Measurements from ENCODE around the gene CRYGD. TPM values are rescaled to one million over a fixed set of nuclear protein-coding genes. Genes with fewer than 3 reads are reported as not detected.

Gene CRYGD
- total RNA-seq, 1 donor from 2014 or later = not detected

DNA sequence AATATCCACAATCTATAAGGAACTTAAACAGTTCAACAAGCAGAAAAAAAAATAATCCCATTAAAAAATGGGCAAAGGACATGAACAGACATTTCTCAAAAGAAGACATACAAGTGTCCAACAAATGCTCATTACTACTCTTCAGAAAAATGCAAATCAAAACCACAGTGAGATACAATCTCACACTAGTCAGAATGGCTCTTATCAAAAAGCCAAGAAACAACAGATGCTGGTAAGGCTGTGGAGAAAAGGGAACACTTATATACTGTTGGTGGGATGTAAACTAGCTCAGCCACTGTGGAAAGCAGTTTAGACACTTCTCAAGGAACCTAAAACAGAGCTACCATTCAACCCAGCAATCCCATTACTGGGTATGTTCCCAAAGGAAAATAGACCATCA lies 28.8 kb upstream of the CRYGD start:
- Mint-ChIP-seq H3K36me3 (ENCODE audit: low read depth, unreplicated experiment) (peaks cover 5% of the 10 kb centered on the region), H3K27ac (ENCODE audit: unreplicated experiment) (no peak overlapping the region), H3K27me3 (ENCODE audit: unreplicated experiment) (no peaks in the 10 kb centered on the region), H3K4me3 (ENCODE audit: unreplicated experiment) (no peak overlapping the region), H3K9me3 (ENCODE audit: unreplicated experiment) (no peaks in the 10 kb centered on the region), H3K4me1 (ENCODE audit: unreplicated experiment) (peaks cover 3% of the 10 kb centered on the region)
- TF ChIP-seq, protein P1, sequence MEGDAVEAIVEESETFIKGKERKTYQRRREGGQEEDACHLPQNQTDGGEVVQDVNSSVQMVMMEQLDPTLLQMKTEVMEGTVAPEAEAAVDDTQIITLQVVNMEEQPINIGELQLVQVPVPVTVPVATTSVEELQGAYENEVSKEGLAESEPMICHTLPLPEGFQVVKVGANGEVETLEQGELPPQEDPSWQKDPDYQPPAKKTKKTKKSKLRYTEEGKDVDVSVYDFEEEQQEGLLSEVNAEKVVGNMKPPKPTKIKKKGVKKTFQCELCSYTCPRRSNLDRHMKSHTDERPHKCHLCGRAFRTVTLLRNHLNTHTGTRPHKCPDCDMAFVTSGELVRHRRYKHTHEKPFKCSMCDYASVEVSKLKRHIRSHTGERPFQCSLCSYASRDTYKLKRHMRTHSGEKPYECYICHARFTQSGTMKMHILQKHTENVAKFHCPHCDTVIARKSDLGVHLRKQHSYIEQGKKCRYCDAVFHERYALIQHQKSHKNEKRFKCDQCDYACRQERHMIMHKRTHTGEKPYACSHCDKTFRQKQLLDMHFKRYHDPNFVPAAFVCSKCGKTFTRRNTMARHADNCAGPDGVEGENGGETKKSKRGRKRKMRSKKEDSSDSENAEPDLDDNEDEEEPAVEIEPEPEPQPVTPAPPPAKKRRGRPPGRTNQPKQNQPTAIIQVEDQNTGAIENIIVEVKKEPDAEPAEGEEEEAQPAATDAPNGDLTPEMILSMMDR (IDR thresholded peaks at IDR 0.05; ENCODE audit: unreplicated experiment) = no peak
- no peak for DNase-seq (ENCODE audit: low spot score)

GRCh38 chr2:208150956-208151355 lies 26.6 kb upstream of the CRYGD start:
- H3K27me3 Mint-ChIP-seq (ENCODE audit: unreplicated experiment) = peaks cover 5% of the 10 kb centered on the region
- no peaks in the 10 kb centered on the region for H3K9me3 Mint-ChIP-seq (ENCODE audit: unreplicated experiment)
- TF ChIP-seq, protein P1 (IDR thresholded peaks at IDR 0.05; ENCODE audit: unreplicated experiment) = no peak
- DNase-seq (ENCODE audit: low spot score) = no peak
- peaks cover 5% of the 10 kb centered on the region for H3K36me3 Mint-ChIP-seq (ENCODE audit: low read depth, unreplicated experiment)
- no peak overlapping the region for H3K4me3 Mint-ChIP-seq (ENCODE audit: unreplicated experiment)
- H3K4me1 Mint-ChIP-seq (ENCODE audit: unreplicated experiment) = peaks cover 7% of the 10 kb centered on the region
- no peak overlapping the region for H3K27ac Mint-ChIP-seq (ENCODE audit: unreplicated experiment)

DNA sequence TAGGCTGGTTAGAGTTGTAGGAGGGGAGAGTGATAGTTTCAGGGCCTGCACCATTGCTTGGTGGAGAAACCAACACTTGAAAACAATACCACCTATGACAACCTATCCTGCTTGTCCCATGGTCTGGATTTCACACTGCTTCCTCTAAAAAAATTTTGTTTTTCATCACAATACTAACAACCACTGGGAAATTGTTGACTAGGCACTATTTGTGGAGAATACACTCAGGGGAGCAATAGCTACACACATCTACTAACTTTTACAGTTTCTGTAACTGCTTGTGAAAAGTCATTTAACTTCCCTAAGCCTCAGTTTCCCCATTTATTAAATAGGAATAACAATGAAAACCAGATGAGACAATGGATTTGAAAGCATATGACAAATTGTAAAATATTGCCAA lies 25.8 kb upstream of the CRYGD start:
- Mint-ChIP-seq H3K9me3 (ENCODE audit: unreplicated experiment) (no peaks in the 10 kb centered on the region), H3K27me3 (ENCODE audit: unreplicated experiment) (peaks cover 5% of the 10 kb centered on the region)
- TF ChIP-seq, protein P1 (IDR thresholded peaks at IDR 0.05; ENCODE audit: unreplicated experiment) = no peak

DNA sequence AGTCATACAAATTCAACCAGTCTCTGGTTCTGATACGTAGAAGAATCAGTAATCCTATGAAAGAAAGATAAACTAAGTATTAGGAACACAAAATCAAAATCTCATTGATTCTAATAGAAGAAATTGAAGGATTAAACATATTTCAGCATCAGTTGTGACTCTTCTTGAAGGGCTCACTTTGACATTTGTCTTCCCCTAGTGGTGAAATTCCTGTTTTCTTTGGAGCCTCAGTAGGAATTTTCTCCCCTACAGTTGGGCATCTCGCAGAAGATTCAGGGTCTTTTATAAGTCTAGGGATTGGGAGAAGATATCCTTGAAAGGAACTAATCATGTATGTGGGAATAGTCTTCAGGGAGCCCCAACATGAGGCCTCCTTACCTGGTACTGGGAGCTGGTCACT lies 24.5 kb upstream of the CRYGD start:
- Mint-ChIP-seq H3K27me3 (ENCODE audit: unreplicated experiment) (peaks cover 5% of the 10 kb centered on the region), H3K4me3 (ENCODE audit: unreplicated experiment) (no peak overlapping the region), H3K36me3 (ENCODE audit: low read depth, unreplicated experiment) (peaks cover 5% of the 10 kb centered on the region), H3K27ac (ENCODE audit: unreplicated experiment) (no peak overlapping the region), H3K9me3 (ENCODE audit: unreplicated experiment) (no peaks in the 10 kb centered on the region), H3K4me1 (ENCODE audit: unreplicated experiment) (peaks cover 7% of the 10 kb centered on the region)
- TF ChIP-seq, protein P1 (IDR thresholded peaks at IDR 0.05; ENCODE audit: unreplicated experiment) = peak; percentile 16
- no peak for DNase-seq (ENCODE audit: low spot score)

More for the DNA sequence above, 25.8 kb upstream of the CRYGD start:
- no peak for DNase-seq (ENCODE audit: low spot score)
- Mint-ChIP-seq H3K4me1 (ENCODE audit: unreplicated experiment) (peaks cover 7% of the 10 kb centered on the region), H3K36me3 (ENCODE audit: low read depth, unreplicated experiment) (peaks cover 5% of the 10 kb centered on the region), H3K4me3 (ENCODE audit: unreplicated experiment) (no peak overlapping the region), H3K27ac (ENCODE audit: unreplicated experiment) (no peak overlapping the region)

DNA sequence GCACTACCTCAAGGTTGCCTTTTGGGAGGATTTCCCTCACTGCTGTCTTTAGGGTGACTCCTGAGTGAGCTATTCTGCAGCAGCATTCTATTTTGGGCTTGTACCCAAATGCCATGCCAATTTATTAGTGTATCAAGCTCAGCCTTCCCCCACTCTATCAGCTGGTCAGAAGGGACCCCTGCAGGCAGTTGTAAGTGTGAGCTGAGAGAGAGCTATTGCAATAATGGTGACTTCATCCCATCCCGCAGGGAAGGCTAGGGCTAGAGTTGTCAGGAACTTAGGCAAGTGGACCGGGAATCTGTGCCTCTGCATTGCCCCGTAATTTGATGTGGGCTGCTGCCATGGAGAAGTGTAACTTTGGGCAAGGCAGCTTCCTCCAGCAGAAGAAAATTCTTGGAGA lies 23.4 kb upstream of the CRYGD start:
- Mint-ChIP-seq H3K36me3 (ENCODE audit: low read depth, unreplicated experiment) (peaks cover 5% of the 10 kb centered on the region), H3K4me1 (ENCODE audit: unreplicated experiment) (peaks cover 7% of the 10 kb centered on the region), H3K27ac (ENCODE audit: unreplicated experiment) (no peak overlapping the region), H3K4me3 (ENCODE audit: unreplicated experiment) (no peak overlapping the region), H3K27me3 (ENCODE audit: unreplicated experiment) (peaks cover 5% of the 10 kb centered on the region), H3K9me3 (ENCODE audit: unreplicated experiment) (no peaks in the 10 kb centered on the region)
- no peak for DNase-seq (ENCODE audit: low spot score)
- TF ChIP-seq, protein P1 (IDR thresholded peaks at IDR 0.05; ENCODE audit: unreplicated experiment) = no peak

All from endothelial cell (in vitro differentiated cells).